HG02973 (cell line): ENCODE data around the gene CRISPLD2.

Experiments used
- ATAC-seq: cut with Tn5 transposase; IDR thresholded peaks from one replicate; pipeline ENCODE4 v1.9.1; 2021; ENCODE audit warnings: moderate library complexity; ENCODE audit not compliant: unreplicated experiment

Gene CRISPLD2

GRCh38 chr16:84899414-84899813 lies 79.6 kb downstream of the CRISPLD2 start:
- ATAC-seq, result no peak

DNA sequence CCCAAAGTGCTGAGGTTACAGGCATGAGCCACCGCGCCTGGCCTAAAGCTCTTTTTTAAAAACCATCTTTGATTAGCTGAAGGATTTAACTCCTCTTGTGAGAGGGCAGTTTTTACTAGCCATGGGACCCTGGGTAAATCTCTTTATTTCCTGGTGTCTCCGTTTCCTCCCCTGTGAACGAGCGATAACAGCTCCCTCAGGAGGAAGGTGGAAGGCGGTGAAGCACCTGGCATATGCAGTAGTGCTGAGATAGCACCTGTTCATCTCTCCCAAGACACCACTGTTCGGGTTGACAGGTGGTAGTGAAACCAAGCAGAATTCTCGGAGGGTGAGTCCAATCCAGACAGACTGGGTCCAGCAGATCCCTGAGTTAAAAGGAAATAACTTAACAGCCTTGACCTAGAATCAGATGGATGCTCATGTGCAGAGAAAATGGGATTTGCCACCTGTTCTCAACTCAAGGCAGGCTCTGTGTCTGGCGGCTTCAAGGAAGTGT lies 86.2 kb downstream of the CRISPLD2 start:
- no peak for ATAC-seq

- ATAC-seq, result no peak
These were observed 87.3 kb downstream of the CRISPLD2 start for GRCh38 chr16:84907051-84907450.

DNA sequence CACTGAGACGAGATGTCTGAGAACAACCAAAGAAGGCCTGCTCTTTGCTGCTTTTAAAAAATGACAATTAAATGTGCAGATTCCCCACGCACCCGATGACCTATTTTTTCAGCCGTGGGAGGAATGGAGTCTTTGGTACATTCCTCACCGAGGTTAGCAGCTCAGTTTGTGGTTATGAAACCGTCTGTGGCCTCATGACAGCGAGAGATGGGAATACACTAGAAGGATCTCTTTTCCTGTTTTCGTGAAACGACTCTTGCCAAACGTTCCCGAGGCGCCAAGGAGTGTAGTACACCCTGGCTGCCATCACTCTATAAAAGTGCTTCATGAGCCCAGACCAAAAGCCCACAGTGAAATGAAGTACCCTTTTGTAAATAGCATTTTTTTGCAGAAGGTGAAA lies 87.8 kb downstream of the CRISPLD2 start:
- no peak for ATAC-seq

DNA sequence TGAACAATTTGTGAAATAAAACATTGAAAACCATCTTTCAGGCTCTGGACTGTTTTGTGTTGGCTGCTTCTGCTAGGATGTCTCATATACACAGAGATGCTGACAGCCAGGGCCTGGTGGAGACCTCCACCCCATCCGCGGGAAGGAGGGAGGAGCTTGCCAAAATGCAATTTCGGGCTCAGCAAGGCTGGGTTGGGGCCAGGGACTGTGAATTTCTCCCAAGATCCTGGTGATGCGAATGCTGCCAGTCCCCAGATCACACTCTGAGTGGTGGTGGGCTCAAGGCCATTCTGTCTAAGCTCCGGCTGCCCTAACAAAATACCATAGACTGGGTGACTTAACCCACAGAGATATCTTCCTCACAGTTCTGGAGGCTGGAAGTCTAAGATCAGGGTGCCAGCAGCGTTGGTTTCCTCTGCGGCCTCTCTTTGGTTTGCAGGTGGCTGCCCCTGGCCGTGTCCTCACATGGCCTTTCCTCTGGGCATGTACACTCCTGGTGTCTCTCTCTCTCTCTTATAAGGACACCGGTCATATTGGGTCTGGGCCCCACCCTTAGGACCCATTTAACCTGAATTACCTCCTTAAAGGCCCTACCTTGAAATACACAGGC lies 89.8 kb downstream of the CRISPLD2 start:
- no peak for ATAC-seq

DNA sequence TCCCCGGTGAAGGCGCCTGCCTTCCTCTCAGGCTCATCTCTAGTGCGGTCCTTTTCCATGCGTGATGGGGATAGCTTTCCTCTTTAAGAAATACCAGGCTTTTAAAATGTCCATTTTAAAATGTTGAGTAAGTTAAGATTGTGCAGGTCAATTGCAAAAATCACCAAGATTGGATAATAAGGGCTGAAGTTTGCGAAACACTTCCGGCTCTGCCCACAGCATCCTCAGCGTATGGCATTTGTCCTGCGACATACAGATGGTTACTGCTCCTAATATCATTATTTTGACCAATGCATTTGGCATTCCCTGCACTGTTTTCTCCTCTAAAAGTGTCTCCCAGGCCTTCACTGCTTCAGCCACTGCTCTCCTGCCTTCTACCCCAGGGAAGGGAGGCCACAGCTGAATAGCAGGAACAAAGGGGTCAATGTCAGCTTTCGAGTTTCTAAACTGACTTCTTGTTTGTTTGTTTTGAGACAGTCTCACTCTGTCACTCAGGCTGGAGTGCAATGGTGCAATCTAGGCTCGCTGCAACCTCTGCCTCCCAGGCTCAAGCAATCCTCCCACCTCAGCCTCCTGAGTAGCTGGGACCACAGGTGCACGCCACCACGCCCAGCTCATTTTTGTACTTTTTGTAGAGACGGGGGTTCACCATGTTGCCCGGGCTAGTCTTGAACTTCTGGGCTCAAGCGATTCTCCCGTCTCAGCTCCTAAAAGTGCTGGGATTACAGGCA lies 91.9 kb downstream of the CRISPLD2 start:
- ATAC-seq, result no peak

DNA sequence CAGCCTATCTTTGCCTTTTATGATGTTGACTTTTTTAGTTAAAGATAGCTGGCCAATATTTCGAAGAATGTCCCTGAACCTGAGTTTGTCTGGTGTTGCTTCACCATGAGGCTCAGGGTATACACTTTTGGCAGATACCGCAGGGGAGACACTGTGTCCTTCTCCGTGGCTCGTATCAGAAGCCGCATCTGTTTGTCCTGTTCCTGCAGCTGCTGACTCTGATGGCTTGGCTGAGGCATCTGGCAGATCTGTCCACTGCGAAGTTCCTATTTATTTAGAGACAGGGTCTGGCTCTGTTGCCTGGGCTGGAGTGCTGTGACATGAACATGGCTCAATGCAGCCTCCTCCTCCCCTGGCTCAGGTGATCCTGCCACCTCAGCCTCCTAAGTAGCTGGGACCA lies 93.5 kb downstream of the CRISPLD2 start:
- ATAC-seq, result no peak

DNA sequence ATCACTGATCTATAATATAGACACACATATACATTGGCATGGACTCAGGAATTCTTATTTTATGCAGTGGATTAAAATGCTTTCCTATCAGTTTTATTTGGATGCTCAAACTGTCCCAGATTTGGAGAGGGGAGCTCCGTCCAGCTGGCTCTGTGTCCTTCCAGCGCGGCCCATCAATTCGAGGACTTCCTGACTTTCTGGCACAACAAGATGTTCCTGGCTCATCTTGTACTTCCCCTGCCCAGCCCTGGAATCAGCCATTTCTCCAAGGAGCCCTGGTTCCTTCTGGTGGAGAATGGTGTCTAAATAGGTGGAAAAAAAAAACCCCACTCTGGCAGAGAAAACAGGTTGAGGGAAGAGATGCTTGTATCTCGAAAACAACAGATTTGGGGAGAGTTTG lies 94.5 kb downstream of the CRISPLD2 start:
- no peak for ATAC-seq

- no peak for ATAC-seq
These were observed 96.4 kb downstream of the CRISPLD2 start for GRCh38 chr16:84916178-84916577.

DNA sequence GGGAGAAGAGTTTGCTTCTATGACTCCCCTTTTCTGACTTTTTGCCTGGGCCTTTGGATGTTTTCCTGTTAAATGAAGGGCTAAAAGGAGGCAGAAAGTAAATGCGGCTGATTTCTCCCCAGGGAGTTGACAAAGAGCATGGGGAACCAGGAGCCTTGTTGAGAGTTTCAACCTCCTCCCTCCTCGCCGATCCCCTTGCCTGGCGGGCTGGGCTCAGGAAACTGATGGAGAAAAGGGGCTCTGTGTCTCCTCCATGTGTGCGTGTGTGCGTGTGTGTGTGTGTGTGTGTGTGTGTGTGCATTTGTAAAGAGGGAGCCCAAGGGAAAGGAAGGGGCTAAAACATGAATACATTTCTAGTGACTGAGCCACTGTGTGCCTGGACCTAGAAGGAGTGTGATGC lies 97.1 kb downstream of the CRISPLD2 start:
- ATAC-seq, result no peak

DNA sequence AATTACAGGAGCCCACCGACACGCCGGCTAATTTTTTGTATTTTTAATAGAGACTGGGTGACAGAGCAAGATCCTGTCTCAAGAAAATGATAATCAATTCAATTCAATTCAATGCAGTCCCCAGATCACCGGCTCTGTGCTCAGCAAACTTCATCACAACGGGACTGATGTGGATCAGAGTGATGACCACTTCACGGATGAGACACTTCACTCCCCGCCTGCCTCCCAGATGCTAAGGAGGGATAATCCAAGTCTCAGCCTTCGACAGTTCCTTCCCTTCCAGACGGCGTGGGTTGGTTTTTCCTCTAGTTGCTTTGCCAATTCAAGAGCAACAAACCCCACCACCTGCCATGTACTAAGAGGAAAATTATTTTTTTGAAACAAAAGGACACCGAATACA lies 97.7 kb downstream of the CRISPLD2 start:
- ATAC-seq, result no peak

DNA sequence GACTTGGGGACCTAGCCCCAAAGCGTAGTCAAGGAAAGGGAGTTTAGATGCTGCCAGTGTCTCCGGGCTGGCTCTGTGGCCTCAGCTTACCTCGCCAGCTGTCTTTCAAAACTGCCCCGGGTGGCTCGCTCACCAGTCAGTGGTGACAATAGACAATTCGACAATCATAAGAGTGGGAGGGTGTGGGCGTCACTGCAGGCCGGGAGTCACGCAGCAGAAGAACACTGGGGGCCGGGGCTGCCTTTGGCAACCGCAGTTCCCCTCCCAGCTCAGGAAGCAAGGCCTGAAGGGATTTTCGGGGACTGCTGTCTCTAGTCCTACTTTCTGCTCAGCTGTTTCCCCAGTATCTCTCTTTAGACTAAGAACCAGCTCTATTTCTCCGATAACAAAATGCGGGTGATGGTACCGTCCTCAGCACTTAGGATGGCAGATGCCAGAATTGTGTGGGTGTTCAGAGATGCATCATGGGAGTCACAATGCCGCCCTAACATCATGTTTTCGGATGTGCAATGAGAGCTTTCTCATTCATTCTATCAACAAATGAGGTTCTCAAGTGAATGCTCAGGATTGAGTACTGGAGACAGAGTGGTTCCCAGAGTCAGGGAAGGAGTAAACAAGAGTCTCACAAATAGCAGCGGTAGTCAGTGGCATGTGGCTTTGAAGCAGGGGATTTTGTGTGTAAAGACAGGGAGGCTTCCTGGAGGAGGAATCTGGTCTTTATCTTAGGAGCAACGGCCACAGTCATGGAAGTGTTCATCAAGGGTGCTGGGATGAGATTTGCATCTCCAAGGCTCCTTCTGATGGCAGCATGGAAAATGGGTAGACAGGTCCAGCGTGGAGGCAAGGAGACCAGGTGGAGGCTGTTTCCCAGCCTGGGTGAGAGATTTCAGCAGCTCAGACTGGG lies 98.5 kb downstream of the CRISPLD2 start:
- no peak for ATAC-seq

GRCh38 chr16:84919269-84919668 lies 99.5 kb downstream of the CRISPLD2 start:
- no peak for ATAC-seq

GRCh38 chr16:84919708-84920107 lies 99.9 kb downstream of the CRISPLD2 start:
- ATAC-seq, result no peak

DNA sequence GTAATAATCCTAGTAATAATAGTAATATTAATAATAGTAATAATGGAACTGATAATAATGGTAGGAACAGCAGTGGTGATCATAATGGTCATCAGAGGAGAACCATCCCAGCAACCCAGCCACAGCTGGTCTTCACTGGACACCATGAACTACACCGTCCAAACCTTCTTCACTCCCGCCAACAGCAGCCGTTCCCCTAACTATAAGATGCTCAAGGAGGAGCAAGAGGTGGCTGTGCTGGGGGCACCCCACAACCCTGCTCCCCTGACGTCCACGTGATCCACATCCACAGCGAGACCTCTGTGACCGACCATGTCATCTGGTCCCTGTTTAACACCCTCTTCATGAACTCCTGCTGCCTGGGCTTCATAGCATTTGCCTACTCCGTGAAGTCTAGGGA lies 100.5 kb downstream of the CRISPLD2 start:
- ATAC-seq, result no peak

DNA sequence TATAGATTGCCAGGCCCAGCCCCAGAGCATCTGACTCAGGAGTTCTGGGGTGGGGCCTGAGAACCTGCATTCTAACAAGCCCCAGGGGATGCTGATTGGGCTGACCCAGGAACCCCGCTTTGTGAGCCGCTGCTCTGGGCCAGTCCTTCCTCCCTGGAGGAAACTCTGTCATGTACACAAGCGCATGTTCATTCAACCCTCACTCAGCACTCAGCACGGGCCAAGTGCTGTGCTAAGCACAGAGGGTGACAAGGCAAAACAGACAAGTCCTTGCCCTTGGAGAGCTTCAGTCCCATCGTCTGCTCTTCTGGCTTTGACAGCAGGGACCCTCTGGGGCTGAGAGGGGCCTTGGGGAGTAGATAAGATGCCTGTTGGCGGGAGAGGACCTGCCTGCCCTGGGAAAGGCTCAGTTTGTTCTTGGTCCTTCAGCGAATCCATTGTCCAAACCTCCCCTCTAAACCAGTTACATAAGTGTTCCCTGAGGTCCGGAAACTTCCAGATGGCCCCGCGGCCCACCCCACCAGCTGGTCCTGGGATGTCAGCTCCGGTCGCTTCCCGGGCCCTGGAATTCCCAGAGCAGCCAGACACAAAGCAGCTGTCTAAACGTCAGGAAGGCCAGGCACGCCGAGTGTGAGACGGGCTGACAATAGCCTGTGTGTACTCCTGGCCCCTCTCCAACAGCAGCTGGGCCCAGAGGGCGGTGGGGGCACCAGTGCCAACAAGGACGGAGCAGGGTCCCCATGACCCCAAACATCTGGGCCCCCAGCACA lies 102.8 kb downstream of the CRISPLD2 start:
- no peak for ATAC-seq

DNA sequence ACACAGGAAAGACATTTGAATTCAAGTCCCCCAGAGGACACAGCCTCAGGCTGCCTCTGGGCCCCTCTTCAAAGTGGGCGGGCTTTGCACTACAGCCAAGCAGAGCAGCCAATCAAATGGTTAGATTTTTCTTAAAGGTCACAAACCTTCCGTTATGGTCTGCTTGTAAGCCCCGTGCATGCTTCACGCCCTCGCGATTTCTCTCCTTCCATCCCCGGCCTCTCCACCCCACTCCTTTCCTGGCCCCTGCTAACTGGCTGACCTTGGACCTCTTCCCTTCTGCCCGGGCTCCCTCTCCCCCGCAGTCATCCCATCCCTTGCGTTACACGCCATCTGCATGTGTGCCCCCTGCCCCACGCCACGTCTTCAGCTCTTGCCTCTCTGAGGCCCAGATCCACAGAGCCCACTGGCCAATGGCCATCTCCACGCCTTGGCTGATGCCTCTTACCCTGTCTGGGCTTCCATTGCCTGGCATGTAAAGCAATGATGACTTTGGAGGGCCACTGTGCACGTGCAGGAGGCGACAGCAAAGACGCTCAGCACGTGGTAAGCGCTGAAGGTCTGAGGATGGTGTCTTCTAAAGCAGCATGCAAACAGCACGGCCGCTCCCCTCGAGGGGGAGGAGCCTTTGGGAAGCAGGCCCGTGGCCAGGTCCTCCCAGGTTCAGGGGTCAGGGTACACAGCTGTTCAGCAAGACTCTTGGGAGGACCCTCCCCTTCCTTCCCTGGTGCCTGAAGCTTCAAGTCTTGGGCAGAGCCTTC lies 104.7 kb downstream of the CRISPLD2 start:
- no peak for ATAC-seq

DNA sequence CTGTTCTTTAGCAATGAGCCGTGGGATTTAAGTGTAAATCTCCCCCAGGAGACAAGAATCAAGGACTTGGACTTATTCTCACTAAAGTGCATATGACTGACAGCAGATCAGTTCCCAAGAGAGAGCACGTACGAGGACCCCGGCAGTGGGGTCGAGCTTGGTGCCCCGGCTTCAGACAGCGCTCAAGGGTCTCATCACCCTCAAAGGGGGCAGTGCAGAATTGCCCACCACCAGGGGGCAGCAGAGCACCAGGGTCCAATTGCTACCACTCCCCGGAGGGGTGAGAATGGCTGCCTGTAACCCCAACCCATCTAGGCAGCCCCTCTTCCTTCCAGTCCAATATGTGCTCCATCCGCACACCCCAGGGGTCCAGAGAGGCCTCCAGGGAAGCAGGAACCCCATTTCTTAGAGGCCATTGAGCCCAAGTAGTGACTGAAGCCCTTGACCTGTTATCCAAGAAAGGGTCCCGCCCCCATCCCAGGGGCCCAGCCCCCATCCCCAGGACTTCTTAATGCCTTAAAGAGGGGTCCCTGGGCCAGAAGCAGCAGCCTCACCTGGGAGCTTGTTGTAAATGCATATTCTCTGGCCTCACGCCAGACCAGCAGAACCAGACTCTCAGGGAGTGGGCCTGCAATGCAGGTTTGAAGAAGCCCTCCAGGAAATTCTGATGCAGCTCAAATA lies 105.4 kb downstream of the CRISPLD2 start:
- no peak for ATAC-seq

- no peak for ATAC-seq
These were observed 106.1 kb downstream of the CRISPLD2 start for GRCh38 chr16:84925773-84926372.
